Left cardiac atrium (tissue), 4 donors: ENCODE measurements around the gene CLIP2. TPM values are rescaled to one million over a fixed set of nuclear protein-coding genes. Genes with fewer than 3 reads are reported as not detected.
"Not testable (repeated sequence)": the region's sequence is repeated elsewhere in the genome, so short reads cannot be mapped to it uniquely, and the experiment has no call there.

Experiments
- ATAC-seq, 2 donors: fragments of 200-7000 bp; cut with Tn5 transposase; one replicate each; pipeline ENCODE4 v1.9.1; 2020; ENCODE audit warnings: mild to moderate bottlenecking in 2 of 2, moderate library complexity in 2 of 2
- DNase-seq: peaks from one replicate; pipeline ENCODE4 v3.0.0-alpha.2; 2020
- intact Hi-C, 2 donors: fragments of 100-400 bp; cut with DNase I; formaldehyde crosslinking; loops; one replicate each; pipeline versions ENCODE4 v1.14.1 to v1.15.1; 2022 to 2023
- long read RNA-seq: library from polyadenylated mRNA; unstranded; transcript quantifications from one replicate; pipeline ENCODE4 v2.0.0, GENCODE V29; 2021
- total RNA-seq, 2 donors: library from RNA; stranded (reverse); fragmentation: NEBNext Ultra II Directional; extraction: Animal tissue kit (Norgen Biotek cat#: 25700); gene quantifications; one replicate each; pipeline ENCODE4 v1.2.1, GENCODE V29; 2021
- donor health status: DM: no; HTN: yes; CAD: no.
- donor health status: DM: no; HTN: yes; CAD: no; lungs with severe emphysema.
- donor health status: DM: yes; HTN: yes; CAD: no.
- donor health status: Dilated cardiomyopathy.

CLIP2 gene
- total RNA-seq, result 10 to 100 TPM in 1 of 2 donors, 1 to 10 TPM in 1; 9.7 to 10.6 TPM
- long read RNA-seq, partial matches to known transcripts, result 3 of 6 reads
- long read RNA-seq, other reads (novel, unspliced or antisense), result 3 of 6 reads

DNA sequence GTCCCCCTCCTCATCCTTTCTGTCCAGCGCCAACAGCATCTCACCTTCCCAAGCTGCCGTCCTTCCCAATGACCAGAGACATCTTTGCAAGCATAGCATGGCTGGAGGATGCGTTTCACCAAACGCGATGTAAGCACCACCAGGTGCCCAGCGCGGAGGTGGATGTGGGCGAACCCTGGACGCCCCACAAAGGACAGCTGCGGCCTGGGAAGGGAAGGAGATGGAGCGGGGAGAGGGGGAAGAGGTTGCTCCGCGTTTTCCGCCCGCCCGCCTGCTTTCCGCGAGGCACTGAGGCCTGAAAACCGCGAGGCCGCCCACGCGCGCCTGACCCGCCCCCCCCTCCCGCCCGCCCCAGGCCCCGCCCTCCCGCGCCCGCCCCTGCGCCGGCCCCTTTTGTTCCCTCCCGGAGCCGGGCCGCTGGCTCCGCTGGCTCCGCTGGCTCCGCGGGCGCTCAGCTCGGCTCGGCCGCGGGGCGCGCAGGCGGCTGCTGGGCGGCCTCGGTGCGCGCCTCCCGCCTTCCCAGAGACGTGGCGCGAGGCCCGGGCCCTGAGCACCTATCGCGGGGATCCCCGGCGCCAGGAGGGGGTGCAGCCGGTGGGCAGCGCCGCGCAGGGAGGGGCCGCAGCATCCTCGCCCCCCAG is at the start of gene CLIP2:
Gene CLIP2 (plus strand): TSS at position 390 of the 641 bp plus-strand sequence. CDS start 28,140 bp downstream, outside the sequence.
- peak; percentile 93 to 96 for ATAC-seq
- intact Hi-C loops, result no loop called here
- DNase-seq, result peak; percentile 83

GRCh38 chr7:74240482-74240881 is 48.7 kb upstream of the CLIP2 start:
- ATAC-seq, result no peak
- intact Hi-C loops, result no loop called here

DNA sequence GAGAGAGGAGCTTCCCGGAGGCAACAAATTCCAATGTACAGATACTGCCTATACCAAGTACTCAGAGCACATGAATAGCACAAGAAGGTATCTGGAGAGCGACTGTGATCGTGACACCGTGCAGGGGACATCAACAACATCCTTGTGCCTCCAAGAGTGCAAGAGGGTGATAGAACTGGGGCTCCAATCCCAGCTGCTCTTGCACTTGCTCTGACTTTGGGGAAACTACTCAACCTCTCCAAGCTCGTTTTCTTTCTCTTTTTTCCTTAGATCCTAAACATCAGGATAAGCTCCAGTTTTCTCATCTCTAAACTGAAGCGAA is 47.1 kb upstream of the CLIP2 start:
- ATAC-seq (no peak), DNase-seq (no peak)
- intact Hi-C loops, result no loop called here

More at GRCh38 chr7:74240482-74240881, 48.7 kb upstream of the CLIP2 start:
- no peak for DNase-seq

DNA sequence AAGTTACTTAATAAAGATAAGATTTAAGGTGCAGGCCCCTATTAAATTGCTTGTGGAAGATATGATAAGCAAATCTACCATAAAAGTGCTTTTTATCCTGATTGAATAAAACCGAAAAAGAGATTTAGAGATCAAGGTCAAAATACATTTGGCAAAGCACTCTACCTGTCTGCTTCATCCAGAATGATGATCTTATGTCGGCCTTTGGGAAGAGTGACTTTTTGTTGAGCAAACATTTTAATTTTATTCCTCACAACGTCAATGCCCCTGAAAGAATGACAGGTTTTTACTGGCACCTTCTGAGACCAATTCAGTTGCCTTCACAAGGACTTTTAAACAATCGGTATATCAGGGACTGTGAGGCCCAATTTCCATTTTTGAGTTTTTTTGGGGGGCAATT is 42.7 kb upstream of the CLIP2 start:
- intact Hi-C loops, result no loop called here
- ATAC-seq (no peak), DNase-seq (no peak)

DNA sequence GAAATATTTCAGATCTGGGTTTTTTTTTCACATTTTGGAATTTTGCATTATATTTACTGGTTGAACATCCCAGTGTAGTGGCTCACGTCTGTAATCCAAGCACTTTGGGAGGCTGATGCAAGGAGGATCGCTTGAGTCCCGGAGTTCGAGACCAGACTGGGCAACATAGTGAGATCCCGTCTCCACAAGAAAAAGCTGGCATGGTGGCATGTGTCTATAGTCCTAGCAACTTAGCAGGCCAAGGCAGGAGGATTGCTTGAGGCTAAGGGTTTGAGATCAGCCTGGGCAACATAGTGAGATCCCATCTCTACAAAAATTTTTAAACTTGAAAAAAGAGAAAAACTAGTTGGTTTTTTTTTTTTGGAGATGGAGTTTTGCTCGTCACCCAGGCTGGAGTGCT is 41.1 kb upstream of the CLIP2 start:
- DNase-seq (no peak), ATAC-seq (no peak)
- intact Hi-C loops, result no loop called here

- DNase-seq, intact Hi-C loops, ATAC-seq: not testable (repeated sequence)
Observed at GRCh38 chr7:74249058-74249457, 40.1 kb upstream of the CLIP2 start.

DNA sequence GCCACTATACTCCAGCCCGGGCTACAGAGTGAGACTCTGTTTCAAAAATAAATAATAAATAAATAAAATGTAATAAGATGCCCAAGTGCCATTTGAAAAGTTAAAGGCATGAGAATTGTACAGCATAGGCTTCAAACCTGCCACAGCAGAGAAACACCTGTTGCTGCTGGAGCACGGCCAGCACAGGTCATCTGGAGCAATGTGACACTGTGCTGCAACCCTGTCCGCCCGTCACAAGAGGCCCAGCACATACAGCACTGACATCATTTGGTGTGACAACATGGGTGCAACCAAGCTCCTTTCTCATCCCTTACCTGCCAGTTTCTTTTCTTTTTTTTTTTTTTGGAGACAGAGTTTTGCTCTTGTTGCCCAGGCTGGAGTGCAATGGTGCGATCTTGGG is 36.3 kb upstream of the CLIP2 start:
- DNase-seq (no peak), ATAC-seq (no peak)
- intact Hi-C loops, result no loop called here

GRCh38 chr7:74253331-74253730 is 35.9 kb upstream of the CLIP2 start:
- DNase-seq (no peak), ATAC-seq (no peak)
- intact Hi-C loops, result no loop called here

- intact Hi-C loops, result no loop called here
- DNase-seq (no peak), ATAC-seq (peak; percentile 13 to 26)
Observed at GRCh38 chr7:74253835-74254128, 35.4 kb upstream of the CLIP2 start.

DNA sequence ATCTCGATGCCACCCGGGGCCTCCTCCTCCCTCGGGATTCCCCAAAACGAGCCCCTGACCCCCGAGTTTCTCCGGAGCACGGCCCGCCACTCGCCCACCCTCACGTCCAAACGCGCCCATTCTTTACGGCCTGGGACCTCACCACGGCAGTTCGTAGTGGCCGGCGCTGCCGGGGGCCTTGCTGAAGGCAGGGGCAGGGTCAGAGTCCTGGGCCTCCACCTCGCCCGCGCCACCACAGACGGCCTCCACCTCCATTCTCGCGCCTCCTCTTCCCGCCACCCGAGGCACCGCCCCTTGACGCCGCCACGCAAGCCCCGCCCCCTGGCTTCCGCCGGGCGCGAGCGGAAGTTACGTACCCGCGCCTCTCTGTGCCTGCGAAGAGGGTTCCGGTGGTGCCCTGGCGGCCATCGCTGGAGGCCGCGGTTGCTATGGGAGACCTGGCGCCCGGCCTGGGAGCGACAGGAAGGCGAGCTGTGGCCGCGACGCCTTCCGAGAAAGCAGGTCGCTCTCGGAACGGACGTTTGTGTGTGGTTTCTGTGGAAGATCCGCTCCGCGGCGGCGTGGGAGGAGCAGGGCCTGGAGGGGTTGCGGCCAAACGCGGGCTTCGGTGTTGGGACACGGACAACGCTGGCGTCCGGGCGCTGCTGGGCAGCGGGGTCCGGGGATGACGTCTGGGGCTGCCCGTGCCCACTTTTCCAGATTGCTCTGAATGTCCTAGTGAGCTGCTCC is 34.9 kb upstream of the CLIP2 start, which contains the start of gene RFC2:
Gene RFC2 (minus strand): TSS at position 271 of the 729 bp plus-strand sequence. CDS start 16 bp downstream, at position 255.
- DNase-seq, result peak; percentile 98
- ATAC-seq, result peak; percentile 99 to 100
- intact Hi-C loops, result no loop called here

DNA sequence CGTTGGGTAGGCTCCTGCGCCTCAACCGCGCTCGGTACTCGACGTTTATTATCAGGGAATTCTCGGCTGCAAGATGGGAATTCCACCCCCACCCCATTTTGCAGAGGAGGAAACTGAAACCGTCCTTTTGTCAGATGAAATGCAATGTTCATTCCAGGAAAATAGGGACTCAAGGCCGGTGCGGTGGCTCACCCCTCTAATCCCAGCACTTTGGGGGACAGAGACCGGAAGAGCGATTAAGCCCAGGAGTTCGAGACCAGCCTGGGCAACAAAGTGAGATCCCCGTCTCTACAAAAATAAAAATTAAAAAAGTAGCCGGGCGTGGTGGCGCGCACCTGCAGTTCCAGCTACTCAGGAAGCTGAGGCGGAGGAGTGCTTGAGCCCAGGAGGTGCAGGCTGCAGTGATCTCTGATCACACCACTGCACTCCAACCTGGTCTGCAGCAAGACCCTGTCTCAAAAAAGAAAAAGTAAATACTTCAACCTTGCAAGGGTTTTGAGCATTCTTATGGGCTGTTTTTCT is 34.3 kb upstream of the CLIP2 start:
- DNase-seq (no peak), ATAC-seq (no peak)
- intact Hi-C loops, result loop anchor here in 1 of 2 donors (5.0 kb wide), 1 partner anchor 37 kb away; no protein-coding TSS in a partner anchor

GRCh38 chr7:74255461-74255860 is 33.7 kb upstream of the CLIP2 start:
- ATAC-seq, DNase-seq: not testable (repeated sequence)
- intact Hi-C loops, result loop anchor here in 1 of 2 donors (5.0 kb wide), 1 partner anchor 37 kb away; no protein-coding TSS in a partner anchor

DNA sequence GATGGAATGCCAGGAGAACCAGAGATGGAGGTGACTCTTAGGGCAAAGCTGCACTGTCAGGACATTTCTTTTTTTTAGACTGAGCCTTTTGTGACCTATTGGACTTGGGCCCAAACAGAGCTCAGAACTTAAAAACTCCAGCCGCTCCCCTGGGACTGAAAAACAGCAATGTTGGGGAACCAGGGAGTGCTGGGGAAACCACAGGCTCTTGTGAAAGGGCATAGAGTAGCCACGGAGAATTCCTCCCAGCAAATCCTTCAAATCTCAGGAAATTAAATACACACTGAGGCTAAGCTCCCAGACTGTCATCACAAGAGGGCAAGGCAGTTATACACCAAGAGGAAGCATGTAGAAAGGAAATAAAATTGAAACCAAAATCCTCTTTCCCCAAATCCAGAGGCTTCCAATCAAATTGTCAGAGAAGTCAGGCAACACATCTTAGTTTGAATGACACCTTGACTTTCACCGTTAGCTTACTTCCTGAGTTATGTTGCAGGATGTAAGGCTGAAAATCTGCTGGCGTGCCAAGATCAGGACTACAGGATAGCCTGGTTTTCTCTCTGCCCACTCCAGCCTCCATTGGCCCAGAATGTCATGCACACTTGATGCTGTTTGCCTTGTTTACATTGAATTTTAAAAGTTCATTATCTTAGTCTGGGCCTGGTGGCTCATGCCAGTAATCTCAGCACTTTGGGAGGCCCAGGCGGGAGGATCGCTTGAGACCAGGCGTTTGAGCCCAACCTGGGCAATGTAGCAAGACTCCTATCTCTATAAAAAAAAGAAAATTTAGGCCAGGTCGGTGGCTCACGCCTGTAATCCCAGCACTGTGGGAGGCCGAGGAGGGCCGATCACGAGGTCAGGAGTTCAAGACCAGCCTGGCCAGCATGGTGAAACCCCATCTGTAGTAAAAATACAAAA is 32.5 kb upstream of the CLIP2 start:
- DNase-seq, result peak; percentile 45
- no peak for ATAC-seq
- intact Hi-C loops, result loop anchor here in 1 of 2 donors (5.0 kb wide), 1 partner anchor 36 kb away; no protein-coding TSS in a partner anchor

DNA sequence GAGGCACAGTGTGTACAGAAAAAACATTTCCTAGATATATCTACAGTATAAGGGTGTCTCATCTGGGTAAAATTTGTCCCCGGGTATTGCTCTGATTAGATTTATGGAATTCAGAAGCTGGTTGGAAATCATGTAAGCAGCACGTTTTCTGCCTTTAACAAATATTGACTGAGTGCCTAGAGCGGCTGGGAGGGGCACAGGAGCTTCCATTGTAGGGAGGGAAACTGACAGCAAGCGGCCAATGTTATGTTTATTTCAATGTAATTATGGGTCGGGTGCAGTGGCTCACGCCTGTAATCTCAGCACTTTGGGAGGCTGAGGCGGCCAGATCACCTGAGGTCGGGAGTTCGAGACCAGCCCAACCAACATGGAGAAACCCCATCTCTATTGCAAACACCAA is 30.6 kb upstream of the CLIP2 start:
- intact Hi-C loops, result loop anchor here in 1 of 2 donors (5.0 kb wide), 1 partner anchor 34 kb away; no protein-coding TSS in a partner anchor
- ATAC-seq, result no peak

GRCh38 chr7:74262639-74263398 is 26.4 kb upstream of the CLIP2 start:
- ATAC-seq (no peak), DNase-seq (no peak)
- intact Hi-C loops, result no loop called here

More for the DNA sequence above, 30.6 kb upstream of the CLIP2 start:
- no peak for DNase-seq

DNA sequence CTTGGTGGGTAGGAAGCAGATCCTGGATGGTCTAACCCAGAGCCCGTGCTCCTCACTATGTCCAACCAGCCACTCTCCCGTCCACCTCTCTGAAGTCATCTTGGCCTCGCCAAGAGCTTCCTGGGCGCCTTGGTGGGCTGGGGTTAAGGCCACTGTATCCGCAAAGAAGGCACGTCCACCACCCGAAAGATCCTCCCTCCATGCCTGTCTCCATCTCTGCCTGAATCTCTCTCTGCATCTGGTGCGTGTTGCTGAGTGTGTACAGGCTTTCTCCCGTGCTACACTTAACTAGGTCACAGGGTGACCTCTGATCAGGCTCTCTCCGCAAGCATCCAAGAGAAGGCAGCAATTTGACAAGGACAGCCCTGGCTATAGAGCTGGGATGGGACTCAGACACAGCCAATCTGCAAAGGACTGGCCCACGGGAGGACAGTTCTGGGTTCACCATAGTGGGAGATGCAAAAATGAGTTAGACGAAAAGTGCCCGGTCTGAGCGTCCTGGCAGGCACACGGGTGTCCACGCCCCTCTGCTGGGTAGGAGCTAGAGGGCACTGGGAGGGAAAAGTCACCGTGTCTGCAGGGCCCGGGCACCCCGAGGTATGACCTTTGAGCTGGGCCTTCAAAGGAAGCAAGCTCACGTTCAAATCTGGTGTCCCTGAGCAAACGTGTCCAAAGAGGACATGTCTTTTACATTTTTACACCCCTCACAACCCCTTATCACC is 25.6 kb upstream of the CLIP2 start:
- intact Hi-C loops, result no loop called here
- no peak for DNase-seq
- ATAC-seq, result no peak

- intact Hi-C loops, result no loop called here
- no peak for ATAC-seq
- DNase-seq, result no peak
Observed at GRCh38 chr7:74266191-74266963, 22.8 kb upstream of the CLIP2 start.
